Inflammatory macrophage treated with lipopolysaccharide for 4 hours (primary cell): ENCODE measurements around the gene CMC2.
A peak's percentile ranks its signal among the peaks of the same experiment; 100 is the strongest.

ENCODE experiments used
- DNase-seq: peaks from one replicate; pipeline ENCODE4 v3.0.0-alpha.2; 2020

Gene CMC2

GRCh38 chr16:81001330-81001729 lies 5.4 kb downstream of the CMC2 start:
- no peak for DNase-seq

- no peak for DNase-seq
Measured at GRCh38 chr16:81000873-81001272, 5.8 kb downstream of the CMC2 start.

- peak; percentile 94 for DNase-seq
Measured at GRCh38 chr16:80997964-80998620, 8.6 kb downstream of the CMC2 start.

DNA sequence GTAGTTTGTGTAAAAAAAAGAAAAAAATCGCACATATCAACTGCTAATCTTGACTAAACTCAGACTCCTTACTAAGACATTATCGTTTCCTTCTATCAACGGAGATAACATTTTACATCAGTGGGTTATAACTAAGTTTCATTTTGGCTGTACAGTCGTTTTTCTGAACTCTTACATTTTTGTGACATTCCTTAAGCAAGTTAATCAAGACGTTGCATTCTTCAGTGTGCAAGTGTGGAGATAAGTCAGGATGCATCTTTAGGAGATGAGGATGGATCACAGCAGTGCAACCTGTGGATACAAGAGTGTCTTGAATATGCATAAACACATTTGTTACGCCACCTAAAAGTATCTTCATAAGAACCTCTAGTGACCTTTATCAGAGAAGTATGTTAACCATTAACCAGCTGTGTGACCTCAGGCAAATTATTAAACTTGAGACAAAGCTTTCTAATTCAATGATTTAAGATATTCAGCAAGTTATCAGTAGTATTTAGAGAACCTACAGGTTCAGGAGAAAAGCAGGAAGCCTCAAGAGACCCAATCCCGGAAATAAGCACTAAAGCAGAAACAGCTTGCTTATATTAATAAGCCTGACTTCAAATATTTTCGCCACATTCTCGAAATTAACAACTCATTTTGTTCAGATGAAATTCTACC lies 9.4 kb downstream of the CMC2 start:
- peak; percentile 50 for DNase-seq

- peak; percentile 35 for DNase-seq
Measured at GRCh38 chr16:80996688-80997138, 10.0 kb downstream of the CMC2 start.

DNA sequence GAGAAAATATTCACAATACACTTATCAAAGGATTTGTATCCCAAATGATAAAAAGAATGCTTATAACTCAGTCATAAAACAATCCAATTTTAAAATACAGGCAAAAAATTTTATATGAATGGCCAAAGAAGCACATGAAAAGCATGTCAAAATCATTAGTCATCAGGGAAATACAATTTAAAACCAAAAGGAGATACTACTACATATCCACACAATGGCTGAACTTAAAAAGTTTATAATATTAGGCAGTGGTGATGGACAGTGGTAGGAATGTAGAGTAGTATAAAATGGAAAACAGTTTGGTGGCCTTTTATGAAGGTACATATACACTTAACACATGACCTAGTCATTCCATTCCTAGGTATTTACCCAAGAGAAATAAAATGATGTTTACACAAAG lies 12.2 kb downstream of the CMC2 start:
- no peak for DNase-seq

- no peak for DNase-seq
Measured at GRCh38 chr16:80993834-80994233, 12.9 kb downstream of the CMC2 start.

- DNase-seq, result no peak
Measured at GRCh38 chr16:80993307-80993706, 13.4 kb downstream of the CMC2 start.

DNA sequence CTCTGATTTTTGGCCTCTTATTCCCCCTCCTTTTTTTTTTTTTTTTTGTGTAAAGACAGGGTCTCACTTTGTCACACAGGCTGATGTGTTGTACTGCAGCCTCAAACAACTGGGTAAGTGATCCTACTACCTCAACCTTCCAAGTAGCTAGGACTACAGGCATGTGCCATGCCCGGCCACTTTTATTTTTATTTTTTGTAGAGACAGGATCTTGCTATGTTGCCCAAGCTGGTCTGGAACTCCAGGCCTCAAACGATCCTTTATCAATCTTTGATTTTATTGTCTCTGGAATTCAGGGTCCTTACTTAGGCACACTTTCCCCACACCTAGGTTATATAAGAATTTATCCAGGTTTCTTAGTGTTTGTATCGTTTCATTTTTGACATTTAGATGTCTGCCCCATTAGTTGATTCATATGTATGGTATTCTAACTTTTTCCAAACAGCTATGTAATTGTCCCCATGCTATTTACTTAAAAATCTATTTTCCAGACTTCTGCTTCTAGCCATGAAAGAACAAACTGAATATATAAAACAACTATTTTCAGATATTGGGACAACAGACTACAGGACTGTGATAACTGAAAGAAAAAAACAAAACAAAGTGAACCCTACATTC lies 13.9 kb downstream of the CMC2 start:
- no peak for DNase-seq

DNA sequence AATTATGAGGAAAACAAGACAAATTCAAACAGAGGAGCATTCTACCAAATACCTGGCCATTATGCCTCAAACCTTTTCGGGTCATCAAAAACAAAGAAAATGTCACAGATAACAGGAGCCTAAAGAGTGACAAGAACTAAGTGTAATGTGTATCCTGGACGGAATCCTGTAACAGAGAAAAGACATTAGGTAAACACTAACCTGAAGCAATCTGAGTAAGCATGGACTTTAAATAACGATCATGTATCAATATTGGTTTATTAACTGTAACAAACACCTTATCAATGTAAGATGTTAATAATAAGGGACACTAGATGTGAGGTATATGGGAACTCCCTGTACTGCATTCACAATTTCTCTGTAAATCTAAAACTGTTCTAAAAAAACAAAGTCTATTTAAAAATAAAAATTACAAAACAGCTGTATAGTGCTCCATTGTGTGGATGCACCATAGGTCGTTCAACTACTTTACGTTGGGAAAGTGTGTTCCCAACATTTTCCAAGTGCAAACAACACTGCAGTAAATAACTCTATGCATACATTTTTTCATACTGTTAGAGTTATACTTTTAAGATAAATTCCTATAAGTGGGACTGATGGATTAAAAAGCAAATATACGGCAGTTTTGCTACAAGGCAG lies 14.8 kb downstream of the CMC2 start:
- no peak for DNase-seq

DNA sequence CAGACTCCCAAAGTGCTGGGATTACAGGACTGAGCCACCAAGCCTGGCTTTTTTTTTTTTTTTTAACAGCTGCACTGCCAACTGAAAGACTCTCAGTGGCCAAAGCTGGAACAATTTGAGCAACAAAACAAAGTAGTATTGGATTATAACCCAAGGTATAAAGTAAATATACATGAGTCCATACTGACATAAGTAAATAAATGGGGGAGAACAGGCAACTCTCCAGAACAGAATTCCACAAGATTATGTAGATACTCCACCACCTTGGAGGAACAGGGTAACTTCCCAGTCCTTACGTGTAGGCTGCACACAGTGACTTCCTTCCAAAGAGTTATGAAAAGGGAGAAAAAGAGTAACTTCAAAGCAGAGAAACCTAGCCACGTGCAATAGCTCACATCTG lies 15.7 kb downstream of the CMC2 start:
- DNase-seq, result no peak

GRCh38 chr16:80990577-80990976 lies 16.1 kb downstream of the CMC2 start:
- DNase-seq, result no peak

GRCh38 chr16:80989801-80990200 lies 16.9 kb downstream of the CMC2 start:
- DNase-seq, result no peak

DNA sequence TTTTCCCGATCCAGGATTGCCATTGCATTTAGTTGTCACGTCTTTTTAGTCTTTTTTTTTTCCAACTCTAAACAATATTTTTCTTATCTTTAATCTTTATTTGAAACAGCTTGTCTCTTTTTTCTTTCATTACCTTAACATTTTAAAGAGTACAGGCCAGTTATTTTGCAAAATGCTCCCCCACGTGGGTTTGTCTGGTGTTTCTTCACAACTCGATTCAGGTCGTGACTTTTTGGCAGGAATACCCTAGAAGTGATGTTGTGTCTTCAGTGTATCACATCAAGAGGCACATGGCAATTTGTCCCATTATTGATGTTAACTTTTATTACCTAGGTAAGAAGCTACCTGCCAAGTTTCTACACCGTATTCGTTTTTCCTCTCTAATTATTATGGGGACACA lies 17.9 kb downstream of the CMC2 start:
- no peak for DNase-seq

DNA sequence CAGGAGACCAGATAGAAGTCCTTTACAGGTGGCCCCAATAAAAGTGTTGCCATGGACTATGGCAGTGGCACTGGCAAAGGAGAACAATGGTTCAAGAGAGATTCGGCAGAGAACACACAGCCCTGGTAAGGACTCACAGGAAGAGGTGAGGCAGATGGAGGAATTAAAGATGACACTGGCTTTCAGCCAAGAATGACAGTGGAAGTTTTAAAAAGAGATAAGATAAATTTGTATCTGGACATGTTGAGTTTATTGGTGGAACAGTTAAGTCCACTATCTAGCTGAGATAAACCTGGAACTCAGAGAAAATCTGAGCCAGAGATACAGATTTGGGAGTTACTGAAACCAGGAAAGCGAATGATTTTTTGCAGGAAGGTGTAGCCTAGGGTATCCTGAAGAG lies 20.1 kb downstream of the CMC2 start:
- DNase-seq, result no peak

DNA sequence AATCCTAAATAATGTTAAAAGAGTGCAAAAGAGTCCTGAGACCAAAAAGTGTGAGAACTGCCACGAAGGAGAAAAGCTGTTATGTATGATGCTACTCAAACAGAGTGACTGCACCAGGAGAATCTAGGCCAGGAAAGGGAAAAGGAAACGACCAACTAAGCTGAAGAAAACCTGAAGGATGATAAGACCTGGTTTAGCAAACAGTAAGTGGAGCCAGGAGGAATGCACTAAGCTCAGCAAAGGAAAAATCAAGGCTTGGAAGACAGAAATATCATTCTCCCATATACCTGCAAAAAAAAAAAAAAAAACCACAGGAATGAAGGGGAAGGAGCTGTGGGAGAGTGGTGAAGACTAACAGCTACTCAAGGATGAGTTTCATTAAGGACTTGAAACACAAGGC lies 21.1 kb downstream of the CMC2 start:
- DNase-seq, result no peak

DNA sequence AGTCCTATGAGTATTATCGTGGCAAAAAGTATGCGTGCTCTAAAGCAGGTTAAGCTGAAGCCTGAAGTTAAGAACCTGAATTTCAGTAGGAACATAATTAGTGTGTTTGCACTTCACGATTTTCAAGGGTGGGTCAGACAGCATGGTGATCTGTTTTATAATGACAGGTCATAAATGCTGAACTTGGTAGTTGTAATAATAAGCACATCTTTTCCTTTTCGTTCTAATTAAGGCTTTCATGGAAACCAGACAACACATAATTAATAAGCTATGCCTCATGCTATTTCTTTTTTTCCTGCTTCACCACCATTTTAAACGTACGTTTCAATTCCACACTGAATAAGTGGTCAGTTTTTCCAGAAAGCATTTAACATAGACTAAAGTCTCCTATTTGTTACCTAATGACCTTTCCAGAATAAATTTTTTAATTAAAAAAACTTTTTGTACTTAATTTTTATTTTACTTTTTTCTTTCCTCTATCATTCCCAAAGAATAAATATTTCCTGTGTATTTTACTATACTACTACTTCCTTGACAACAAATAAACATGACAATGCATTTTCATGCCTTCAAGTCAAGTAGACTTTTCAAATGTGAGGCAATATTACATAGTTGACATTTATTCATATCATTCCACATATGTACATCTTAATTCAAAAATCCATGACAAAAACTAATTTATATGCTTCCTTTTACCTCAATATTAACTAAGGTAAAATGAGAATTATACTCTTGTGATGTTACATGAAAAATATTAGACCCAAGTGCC lies 22.4 kb downstream of the CMC2 start:
- DNase-seq, result no peak

DNA sequence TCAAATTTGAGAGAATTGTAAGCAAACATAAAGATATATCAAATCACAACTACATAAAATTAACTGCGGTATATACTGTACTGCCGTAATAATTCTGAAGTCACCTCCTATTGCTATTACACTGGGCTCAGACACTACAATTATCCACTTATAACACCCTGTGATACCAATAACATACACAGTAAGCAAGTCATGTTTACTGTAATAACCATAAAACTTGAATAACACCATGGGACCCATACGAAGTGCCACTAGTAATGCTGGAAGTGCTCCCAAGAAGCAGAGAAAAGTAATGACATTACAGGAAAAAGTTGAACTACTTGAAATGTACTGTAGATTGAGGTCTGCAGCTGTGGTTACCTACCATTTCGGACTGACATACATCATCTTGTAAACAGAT lies 24.0 kb downstream of the CMC2 start:
- no peak for DNase-seq

DNA sequence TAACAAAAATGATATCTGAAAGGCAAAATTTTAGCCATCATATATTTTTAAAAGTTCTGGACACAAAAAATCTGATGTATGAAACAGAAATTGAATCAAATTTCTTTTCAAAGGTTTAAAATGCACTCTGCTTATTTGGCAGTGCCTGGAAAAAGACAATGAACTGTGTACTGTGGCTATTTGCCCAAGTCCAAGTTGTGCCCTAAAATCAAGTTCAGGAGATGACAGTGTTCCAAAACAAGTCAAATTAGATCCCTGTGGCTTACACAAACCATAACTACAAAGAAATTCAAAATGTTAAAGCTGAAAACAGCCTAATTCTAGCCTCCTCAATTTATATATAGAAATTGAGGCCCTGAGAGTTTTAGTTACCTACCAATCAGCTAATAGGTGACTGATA lies 25.6 kb downstream of the CMC2 start:
- no peak for DNase-seq

DNA sequence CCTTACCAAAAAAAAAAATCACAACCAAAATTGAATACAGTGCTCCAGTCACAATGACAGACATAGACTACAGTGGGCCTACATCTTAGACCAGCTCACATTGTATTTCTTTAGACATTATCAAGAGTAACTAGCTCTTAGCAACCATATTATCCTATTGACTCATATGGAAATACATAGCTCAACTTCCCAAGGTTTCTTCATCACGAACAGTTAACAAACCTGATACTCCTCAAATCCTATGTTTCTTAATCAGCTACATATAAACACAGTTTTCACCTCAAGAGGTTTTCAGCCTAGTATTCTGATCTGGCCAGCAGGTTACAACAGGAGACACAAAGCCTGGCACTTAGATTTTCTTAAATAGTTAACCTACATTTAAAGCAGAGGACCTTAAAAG lies 29.7 kb downstream of the CMC2 start:
- DNase-seq, result no peak

GRCh38 chr16:80974649-80975376 lies 31.9 kb downstream of the CMC2 start:
- no peak for DNase-seq

DNA sequence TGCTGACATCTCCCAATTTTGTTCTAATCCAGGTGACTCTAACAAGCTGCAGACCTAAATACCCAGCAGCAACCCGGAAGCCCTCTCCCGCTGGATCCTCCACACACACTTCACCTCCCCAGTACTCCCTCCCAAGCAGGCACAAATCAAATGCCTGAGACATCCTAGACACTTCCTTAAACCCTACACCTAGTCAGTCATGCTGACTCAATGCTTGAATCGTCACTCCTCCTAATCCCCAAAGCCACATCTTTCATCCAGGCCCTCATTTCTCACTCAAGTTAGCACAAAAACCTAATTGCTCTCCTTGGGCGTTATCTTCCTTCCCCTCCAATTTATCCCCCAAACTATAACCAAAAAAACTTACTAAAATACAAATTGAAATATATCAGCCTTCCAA lies 32.7 kb downstream of the CMC2 start:
- DNase-seq, result no peak

DNA sequence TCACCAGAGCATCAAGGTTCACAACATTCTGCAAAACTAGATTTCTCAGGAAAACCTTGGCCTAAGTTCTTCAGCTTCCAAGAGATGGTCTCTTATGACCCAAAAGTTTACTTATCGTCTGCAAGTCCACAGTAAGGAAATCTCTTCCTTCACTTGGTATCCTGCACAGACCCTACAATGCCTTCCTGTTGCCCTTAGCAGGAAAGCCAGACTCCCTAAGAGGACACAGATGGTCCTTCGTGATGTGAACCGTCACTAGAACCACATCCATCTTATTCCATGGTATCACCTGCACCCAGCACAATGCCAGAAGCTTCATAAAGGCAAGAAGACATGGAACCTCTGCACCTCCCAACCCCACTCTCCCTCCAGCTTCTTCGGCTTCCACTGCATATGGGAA lies 34.1 kb downstream of the CMC2 start:
- DNase-seq, result no peak
